Measurements from ENCODE around the gene TMPRSS5. TPM values are rescaled to one million over a fixed set of nuclear protein-coding genes. Genes with fewer than 3 reads are reported as not detected.
"Not testable (repeated sequence)": the region's sequence is repeated elsewhere in the genome, so short reads cannot be mapped to it uniquely, and the experiment has no call there.

The TMPRSS5 gene
- total RNA-seq, 2 donors from 2014 or later, result 0.73 to 2.1 TPM

GRCh38 chr11:113675003-113675561 is 31.0 kb downstream of the TMPRSS5 start:
- intact Hi-C loops (cut with DNase I), result no loop called here
- ATAC-seq, result peak in 1 of 2 donors; percentile 55
- DNase-seq, result no peak

GRCh38 chr11:113674397-113674685 is 31.8 kb downstream of the TMPRSS5 start:
- ATAC-seq (no peak), DNase-seq (no peak)
- intact Hi-C loops (cut with DNase I), result no loop called here

GRCh38 chr11:113673550-113674396 is 32.3 kb downstream of the TMPRSS5 start:
- no peak for ATAC-seq
- intact Hi-C loops (cut with DNase I), result no loop called here
- no peak for DNase-seq

- ATAC-seq; DNase-seq; intact Hi-C loops (cut with DNase I): not testable (repeated sequence)
These were observed 34.2 kb downstream of the TMPRSS5 start for GRCh38 chr11:113671914-113672313.

- DNase-seq, result no peak
- ATAC-seq, result no peak
- intact Hi-C loops (cut with DNase I), result no loop called here
These were observed 35.3 kb downstream of the TMPRSS5 start for GRCh38 chr11:113670831-113671215.

GRCh38 chr11:113670149-113670830 is 35.8 kb downstream of the TMPRSS5 start:
- DNase-seq (no peak), ATAC-seq (no peak)
- intact Hi-C loops (cut with DNase I), result no loop called here

GRCh38 chr11:113668255-113668654 is 37.9 kb downstream of the TMPRSS5 start:
- intact Hi-C loops (cut with DNase I), result no loop called here
- ATAC-seq, result no peak
- no peak for DNase-seq

GRCh38 chr11:113667801-113668200 is 38.3 kb downstream of the TMPRSS5 start:
- DNase-seq (no peak), ATAC-seq (no peak)
- intact Hi-C loops (cut with DNase I), result no loop called here

GRCh38 chr11:113666584-113666983 is 39.5 kb downstream of the TMPRSS5 start:
- intact Hi-C loops (cut with DNase I), result no loop called here
- ATAC-seq, result no peak
- no peak for DNase-seq

GRCh38 chr11:113664981-113665710 is 41.0 kb downstream of the TMPRSS5 start:
- no peak for ATAC-seq
- intact Hi-C loops (cut with DNase I), result no loop called here
- DNase-seq, result no peak

- ATAC-seq (no peak), DNase-seq (no peak)
- intact Hi-C loops (cut with DNase I), result no loop called here
These were observed 41.8 kb downstream of the TMPRSS5 start for GRCh38 chr11:113664069-113664980.

GRCh38 chr11:113663567-113663966 is 42.5 kb downstream of the TMPRSS5 start:
- ATAC-seq (no peak), DNase-seq (no peak)
- intact Hi-C loops (cut with DNase I), result no loop called here

- no peak for ATAC-seq
- intact Hi-C loops (cut with DNase I), result no loop called here
- DNase-seq, result no peak
These were observed 50.3 kb downstream of the TMPRSS5 start for GRCh38 chr11:113655771-113656170.

GRCh38 chr11:113651023-113651422 is 55.1 kb downstream of the TMPRSS5 start:
- DNase-seq (no peak), ATAC-seq (no peak)
- intact Hi-C loops (cut with DNase I), result no loop called here

GRCh38 chr11:113649311-113649710 is 56.8 kb downstream of the TMPRSS5 start:
- ATAC-seq (no peak), DNase-seq (no peak)
- intact Hi-C loops (cut with DNase I), result no loop called here

- no peak for ATAC-seq
- intact Hi-C loops (cut with DNase I), result no loop called here
- no peak for DNase-seq
These were observed 58.3 kb downstream of the TMPRSS5 start for GRCh38 chr11:113647856-113648255.

GRCh38 chr11:113647108-113647507 is 59.0 kb downstream of the TMPRSS5 start:
- no peak for ATAC-seq
- no peak for DNase-seq
- intact Hi-C loops (cut with DNase I), result no loop called here

GRCh38 chr11:113645593-113646349 is 60.3 kb downstream of the TMPRSS5 start:
- DNase-seq (no peak), ATAC-seq (peak in 1 of 2 donors; percentile 36)
- intact Hi-C loops (cut with DNase I), result no loop called here
